Endodermal cell (in vitro differentiated cells): ENCODE results near the gene CLIC1. TPM values are rescaled to one million over a fixed set of nuclear protein-coding genes. Genes with fewer than 3 reads are reported as not detected.
A peak's percentile ranks its signal among the peaks of the same experiment; 100 is the strongest.

Experiments used
- DNase-seq: peaks from one replicate; pipeline ENCODE4 v3.0.0-alpha.2; 2017
- H3K27ac ChIP-seq: 2 replicates; pipeline ENCODE4 v1.5.1; 2013; ENCODE audit warnings: mild to moderate bottlenecking, low read depth, low read length, moderate library complexity
- H3K27me3 ChIP-seq: 2 replicates; pipeline ENCODE4 v1.6.1; 2013; ENCODE audit warnings: mild to moderate bottlenecking, low read length, moderate library complexity; ENCODE audit not compliant: insufficient read depth, control insufficient read depth, poor library complexity, severe bottlenecking
- H3K36me3 ChIP-seq: 2 replicates; pipeline ENCODE4 v1.7.0; 2013; ENCODE audit warnings: mild to moderate bottlenecking, low read length, moderate library complexity; ENCODE audit not compliant: control insufficient read depth, insufficient read depth
- H3K4me1 ChIP-seq: one replicate; pipeline ENCODE4 v1.7.0; 2013; ENCODE audit warnings: low read length; ENCODE audit not compliant: control insufficient read depth, insufficient read depth
- H3K4me3 ChIP-seq: 2 replicates; pipeline ENCODE4 v1.5.1; 2013; ENCODE audit warnings: mild to moderate bottlenecking, low read length, moderate library complexity
- H3K9ac ChIP-seq: 2 replicates; pipeline ENCODE4 v1.6.1; 2013; ENCODE audit warnings: mild to moderate bottlenecking, low read length, moderate library complexity; ENCODE audit not compliant: poor library complexity, severe bottlenecking; ENCODE audit errors: extremely low read depth
- H3K9me3 ChIP-seq: 2 replicates; pipeline ENCODE4 v1.6.1; 2013; ENCODE audit warnings: mild to moderate bottlenecking, low read length, moderate library complexity; ENCODE audit not compliant: control insufficient read depth
- H3K27ac Mint-ChIP-seq: 2 replicates; pipeline ENCODE4 v1.8.0; 2020; ENCODE audit warnings: mixed read lengths
- H3K27me3 Mint-ChIP-seq: 2 replicates; pipeline ENCODE4 v1.8.0; 2021; ENCODE audit warnings: mild to moderate bottlenecking, mixed read lengths; ENCODE audit not compliant: insufficient read depth
- H3K36me3 Mint-ChIP-seq: 2 replicates; pipeline ENCODE4 v1.8.0; 2020; ENCODE audit warnings: low read depth, mixed read lengths
- H3K4me1 Mint-ChIP-seq: 2 replicates; pipeline ENCODE4 v1.8.0; 2020; ENCODE audit warnings: mixed read lengths
- H3K4me3 Mint-ChIP-seq: 2 replicates; pipeline ENCODE4 v1.8.0; 2020; ENCODE audit warnings: mild to moderate bottlenecking, moderate library complexity, mixed read lengths
- H3K9me3 Mint-ChIP-seq: 2 replicates; pipeline ENCODE4 v1.8.0; 2020; ENCODE audit warnings: mild to moderate bottlenecking, mixed read lengths
- CTCF ChIP-seq: fragments of 200-600 bp; sonication (generic); conservative IDR thresholded peaks from 2 replicates; pipeline ENCODE4 v1.5.0; 2021; ENCODE audit warnings: antibody characterized with exemption, mild to moderate bottlenecking
- WGBS, 2 experiments: methylation state at CpG; one replicate each; pipeline versions ENCODE4 v1.1.5 to v1.1.7; 2013; ENCODE audit warnings: missing lambda C conversion rate in 2 of 2, mixed read lengths in 1 of 2; ENCODE audit not compliant: insufficient coverage in 1 of 2, insufficient read length in 1 of 2; 5-methylcytosine and 5-hydroxymethylcytosine counted together
- total RNA-seq, 2 donors: library from RNA; stranded (reverse); fragmentation: NEBNext Ultra II Directional in 1 of 2; extraction: Animal tissue kit (Norgen Biotek cat#: 25700) in 1 of 2; gene quantifications; 2 replicates in 1 of 2; 3 replicates in 1 of 2; pipeline ENCODE4 v1.2.1, GENCODE V29; 2021

Gene CLIC1
- total RNA-seq, 2 donors from 2014 or later = 289 to 380 TPM

DNA sequence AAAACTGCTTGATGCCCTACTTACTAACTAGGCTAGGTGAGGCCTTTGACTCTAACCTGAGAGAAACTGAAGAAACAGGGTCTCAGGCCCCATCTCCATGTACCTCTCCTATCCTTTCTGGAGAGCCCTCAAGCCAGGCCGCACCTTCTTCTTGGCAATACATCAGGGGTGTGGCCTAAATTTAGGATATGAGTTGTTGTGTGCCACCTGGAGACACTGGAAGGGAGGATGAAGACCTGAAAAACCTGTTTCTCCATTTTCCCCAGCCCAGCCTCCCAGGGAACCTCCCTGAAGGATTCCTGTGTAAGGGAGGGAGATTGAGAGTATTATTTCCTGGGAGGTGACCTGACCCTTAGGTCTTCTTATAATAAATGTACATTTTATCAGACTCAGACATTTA, 18.1 kb downstream of the CLIC1 start:
- no peak overlapping the region for H3K9ac ChIP-seq
- Mint-ChIP-seq H3K4me3 (no peak overlapping the region), H3K4me1 (peaks cover 31% of the 10 kb centered on the region), H3K27ac (no peak overlapping the region), H3K36me3 (no peaks in the 10 kb centered on the region), H3K9me3 (no peaks in the 10 kb centered on the region), H3K27me3 (no peaks in the 10 kb centered on the region)
- no peak overlapping the region for H3K27ac ChIP-seq
- TF ChIP-seq CTCF = no peak
- WGBS, 2 experiments = 100% methylated on average over 1 of the region's 1 CpG; no CpG with 5 or more reads in 1 of the 2 experiments
- peaks cover 7% of the 10 kb centered on the region for H3K4me1 ChIP-seq
- H3K27me3 ChIP-seq = no peaks in the 10 kb centered on the region
- peak; percentile 65 for DNase-seq
- H3K9me3 ChIP-seq = no peaks in the 10 kb centered on the region
- H3K36me3 ChIP-seq = no peaks in the 10 kb centered on the region
- H3K4me3 ChIP-seq = no peak overlapping the region

DNA sequence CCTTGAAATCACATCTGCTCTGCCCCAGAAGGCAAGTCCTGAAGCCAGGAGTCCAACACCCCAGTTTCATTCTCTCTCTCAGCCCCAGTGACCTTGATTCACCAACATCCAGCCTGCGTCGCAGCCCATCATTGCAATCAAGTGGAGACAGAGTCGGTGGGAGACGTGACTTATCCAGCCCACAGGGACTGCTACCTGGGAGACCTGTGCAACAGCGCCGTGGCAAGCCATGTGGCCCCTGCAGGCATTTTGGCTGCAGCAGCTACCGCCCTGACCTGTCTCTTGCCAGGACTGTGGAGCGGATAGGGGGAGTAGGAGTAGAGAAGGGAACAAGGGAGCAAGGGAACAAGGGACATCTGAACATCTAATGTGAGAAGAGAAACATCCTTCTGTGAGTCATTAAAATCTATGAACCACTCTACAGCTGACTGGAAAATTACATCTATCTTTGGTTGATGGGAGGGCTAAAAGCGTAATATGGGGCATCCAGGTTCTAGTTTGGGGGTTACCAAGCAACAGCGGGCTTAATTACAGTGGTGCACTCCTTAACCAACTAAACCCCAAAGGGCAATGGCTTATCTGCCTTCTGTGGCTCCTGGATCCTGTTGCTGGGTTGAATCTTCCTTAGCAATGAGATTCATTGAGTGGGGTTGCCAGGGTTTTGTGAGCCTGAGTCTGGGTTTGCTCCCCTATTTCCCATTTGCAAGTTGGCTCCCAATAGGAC, 18.7 kb downstream of the CLIC1 start:
- DNase-seq = peak; percentile 90
- peak overlapping the region; percentile 67 for H3K27ac Mint-ChIP-seq
- H3K27me3 ChIP-seq = no peaks in the 10 kb centered on the region
- H3K9me3 ChIP-seq = no peaks in the 10 kb centered on the region
- no peaks in the 10 kb centered on the region for H3K36me3 ChIP-seq
- no peak overlapping the region for H3K9ac ChIP-seq
- no peak overlapping the region for H3K4me3 ChIP-seq
- peaks cover 7% of the 10 kb centered on the region for H3K4me1 ChIP-seq
- H3K9me3 Mint-ChIP-seq = no peaks in the 10 kb centered on the region
- TF ChIP-seq CTCF = peak; percentile 78
- 59 to 77% methylated on average over 7 to 10 of the region's 10 CpGs for WGBS, 2 experiments
- H3K27ac ChIP-seq = no peak overlapping the region
- no peaks in the 10 kb centered on the region for H3K27me3 Mint-ChIP-seq
- no peaks in the 10 kb centered on the region for H3K36me3 Mint-ChIP-seq
- H3K4me1 Mint-ChIP-seq = peaks cover 35% of the 10 kb centered on the region
- H3K4me3 Mint-ChIP-seq = no peak overlapping the region

GRCh38 chr6:31715022-31715958, 21.0 kb downstream of the CLIC1 start, which contains the start of gene LY6G6D:
Gene LY6G6D, plus strand, starts transcription at chr6:31715348. Its CDS starts 8 bp downstream, at chr6:31715356.
- Histone ChIP-seq H3K4me1 (peaks cover 7% of the 10 kb centered on the region), H3K9ac (no peak within 1 kb of the TSS), H3K4me3 (no peak within 1 kb of the TSS), H3K9me3 (no peaks in the 10 kb centered on the region), H3K36me3 (no peaks in the 10 kb centered on the region), H3K27ac (peak within 1 kb of the TSS; percentile 67), H3K27me3 (no peaks in the 10 kb centered on the region)
- 67 to 70% methylated on average over 5 to 15 of the region's 16 CpGs for WGBS, 2 experiments
- H3K4me1 Mint-ChIP-seq = peaks cover 43% of the 10 kb centered on the region
- H3K36me3 Mint-ChIP-seq = no peaks in the 10 kb centered on the region
- H3K9me3 Mint-ChIP-seq = no peaks in the 10 kb centered on the region
- DNase-seq = peak; percentile 84
- H3K27me3 Mint-ChIP-seq = no peaks in the 10 kb centered on the region
- TF ChIP-seq CTCF = no peak
- peak within 1 kb of the TSS; percentile 14 for H3K4me3 Mint-ChIP-seq
- H3K27ac Mint-ChIP-seq = peak within 1 kb of the TSS; percentile 95
